GM19043 (cell line): ENCODE results near the gene NCOA3.

Source experiments
- ATAC-seq: cut with Tn5 transposase; IDR thresholded peaks from one replicate; pipeline ENCODE4 v1.9.1; 2021; ENCODE audit warnings: low read depth; ENCODE audit not compliant: unreplicated experiment

NCOA3 gene

DNA sequence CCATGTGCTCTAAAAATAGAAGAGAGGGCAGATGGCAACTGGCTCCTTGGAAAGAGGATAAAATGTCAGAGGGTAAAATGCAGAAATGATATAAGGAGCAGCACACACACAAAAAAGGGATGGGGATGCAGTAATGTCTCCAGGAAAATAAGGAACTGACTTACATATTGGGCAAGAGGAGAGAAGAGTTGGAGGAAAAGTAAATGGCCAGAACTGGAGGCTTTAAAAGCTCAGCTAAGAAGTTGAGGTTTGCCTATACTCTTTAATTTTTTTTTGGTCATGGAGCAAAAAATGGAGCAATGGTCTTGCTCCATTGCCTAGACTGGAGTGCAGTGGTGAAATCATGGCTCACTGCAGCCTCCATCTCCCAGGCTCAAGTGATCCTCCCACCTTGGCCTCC is 189.9 kb downstream of the NCOA3 start:
- no peak for ATAC-seq

DNA sequence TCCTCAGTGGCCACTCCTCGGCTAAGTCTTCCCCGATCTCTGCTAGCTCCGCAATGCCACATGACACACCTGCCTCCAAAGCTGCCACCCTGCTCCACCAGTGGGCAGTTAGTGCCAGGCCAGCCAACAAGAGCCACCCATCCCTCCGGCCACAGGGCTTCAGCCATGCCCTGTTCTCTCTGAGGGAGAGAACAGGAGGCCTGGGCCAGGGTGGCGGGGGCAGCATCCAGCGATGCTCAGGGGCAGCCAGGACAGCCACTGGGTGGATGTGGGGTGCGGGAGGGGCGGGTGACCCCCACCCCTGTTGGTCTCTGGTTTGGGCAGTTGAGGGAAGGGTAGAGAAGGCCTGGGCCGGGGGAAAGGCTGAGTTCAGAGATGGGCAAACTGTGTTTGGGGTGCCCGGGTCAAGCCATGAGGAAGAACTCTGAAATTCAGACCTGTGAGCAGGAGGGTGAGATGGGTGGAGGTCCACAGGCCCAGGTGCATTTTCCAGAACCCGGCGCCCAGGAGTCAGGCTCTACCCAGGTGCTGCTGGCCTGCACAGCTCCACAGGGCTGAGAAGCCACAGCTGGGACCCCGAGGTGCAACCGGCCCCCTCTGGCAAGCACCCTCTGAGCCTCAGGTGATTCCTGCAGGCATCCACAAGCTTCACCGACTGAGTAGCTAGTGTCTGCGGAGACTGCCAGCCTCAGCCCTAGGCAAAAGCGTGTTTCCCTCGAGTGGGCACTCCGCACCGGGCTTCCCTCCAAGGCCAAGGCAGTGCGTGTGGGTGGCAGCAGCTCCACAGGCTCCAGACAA is 192.5 kb downstream of the NCOA3 start:
- no peak for ATAC-seq

DNA sequence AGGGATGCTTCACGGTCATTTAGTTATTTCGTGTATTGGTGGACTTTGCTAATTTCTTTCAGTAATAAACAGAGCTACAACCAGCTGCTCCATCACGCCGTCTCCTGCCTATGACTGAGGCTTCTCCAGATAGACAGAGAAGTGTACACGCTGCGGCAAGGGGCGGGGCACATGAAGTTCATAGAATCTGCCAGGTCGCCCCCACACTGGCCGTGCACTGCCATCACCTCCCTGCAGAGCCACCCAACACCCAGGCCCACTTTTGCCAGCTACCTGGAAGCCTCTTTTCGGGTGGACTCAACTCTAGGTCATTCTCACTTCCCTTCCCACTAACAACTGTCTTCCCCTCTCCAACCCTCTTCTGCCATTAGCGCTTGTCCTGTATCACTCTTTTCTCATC is 195.2 kb downstream of the NCOA3 start:
- ATAC-seq, result no peak

DNA sequence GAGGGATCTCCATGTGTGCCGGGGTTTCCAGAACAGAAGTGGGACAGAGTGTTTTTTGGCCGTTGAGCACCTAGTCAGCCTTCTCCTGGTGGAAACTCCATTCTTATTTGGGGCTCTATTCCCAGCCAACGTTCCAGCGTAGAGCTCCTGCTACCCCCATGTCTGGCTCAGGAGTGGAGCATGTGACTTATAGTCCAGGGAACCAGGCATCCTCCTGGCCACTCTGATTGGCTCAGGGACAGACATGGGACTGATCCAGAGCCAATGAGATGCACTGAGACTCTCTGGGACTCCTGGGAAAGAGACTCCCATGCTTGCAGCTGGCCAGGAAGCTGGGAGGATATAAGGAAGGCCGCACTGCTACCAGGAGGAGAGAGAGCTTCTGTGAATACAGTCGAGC is 196.5 kb downstream of the NCOA3 start:
- no peak for ATAC-seq

DNA sequence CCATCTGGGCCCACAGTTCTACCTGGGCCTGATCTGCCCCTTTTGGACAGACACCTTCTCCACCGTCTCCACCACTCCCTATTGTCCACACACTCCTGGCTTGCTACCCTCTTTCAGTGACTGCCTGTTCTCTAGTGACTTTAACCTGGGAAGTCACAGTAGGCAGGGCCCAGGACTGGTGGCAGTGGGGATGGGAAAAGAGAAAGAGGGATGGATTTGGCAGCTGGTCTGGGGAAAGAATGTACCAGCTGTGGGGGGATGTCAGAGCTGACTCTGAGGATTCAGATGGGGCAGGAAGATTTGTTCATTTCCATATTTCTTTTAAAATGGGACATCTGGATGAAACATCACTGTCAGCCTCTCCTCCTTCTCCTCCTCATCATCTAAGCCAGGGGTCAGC is 198.1 kb downstream of the NCOA3 start:
- no peak for ATAC-seq

DNA sequence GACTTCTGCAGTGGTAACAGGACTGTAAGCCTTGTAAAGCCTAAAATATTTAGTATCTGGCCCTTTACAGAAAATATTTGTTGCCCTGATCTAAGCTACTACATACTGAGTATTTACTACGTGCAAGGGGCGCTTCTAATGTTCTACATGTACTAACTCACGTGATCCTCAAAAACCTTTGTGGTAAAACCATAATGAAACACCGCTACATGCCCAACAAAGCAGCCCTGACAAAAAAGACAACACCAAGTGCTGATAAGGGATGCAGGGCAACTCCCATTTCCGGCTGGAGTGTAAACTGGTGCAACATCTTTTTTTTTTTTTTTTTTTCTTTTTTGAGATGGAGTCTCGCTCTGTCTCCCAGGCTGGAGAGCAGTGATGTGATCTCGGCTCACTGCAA is 198.6 kb downstream of the NCOA3 start:
- no peak for ATAC-seq

DNA sequence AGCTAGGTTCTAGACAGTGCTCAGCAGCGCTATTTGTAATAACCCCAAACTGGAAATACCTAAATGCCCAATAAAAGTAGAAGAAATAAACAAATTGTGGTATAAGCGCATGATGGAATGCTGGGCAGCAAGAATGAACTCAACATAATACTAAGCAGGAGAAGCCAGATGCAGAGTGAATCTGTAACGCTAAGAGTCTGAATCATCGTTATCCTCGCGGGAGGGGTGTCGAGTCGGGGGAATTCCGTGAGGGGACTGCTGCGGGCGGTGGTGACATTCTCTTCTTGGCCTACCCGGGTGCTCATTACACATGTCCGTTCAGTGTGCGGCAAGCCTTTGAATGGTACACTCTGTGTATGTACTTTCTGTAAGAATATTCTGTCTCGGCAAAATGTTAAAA is 199.9 kb downstream of the NCOA3 start:
- no peak for ATAC-seq

DNA sequence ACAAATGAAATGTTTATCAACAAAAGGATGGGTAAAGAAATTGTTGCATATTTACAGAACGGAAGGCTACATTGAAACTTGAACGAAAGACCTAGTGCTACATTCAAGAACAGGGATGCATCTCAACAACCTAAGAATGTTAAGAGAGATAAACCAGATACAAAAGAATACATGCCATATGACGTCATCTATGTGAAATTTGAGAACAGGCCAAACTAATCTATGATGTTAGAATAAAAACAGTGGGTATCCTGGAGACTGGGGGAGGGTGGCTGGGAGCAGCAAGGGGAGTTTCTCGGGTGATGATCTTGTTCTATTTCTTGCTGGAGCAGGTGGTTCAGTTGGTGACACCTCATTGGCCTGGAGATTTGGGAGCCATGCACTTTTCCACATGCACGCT is 202.1 kb downstream of the NCOA3 start:
- ATAC-seq, result no peak

DNA sequence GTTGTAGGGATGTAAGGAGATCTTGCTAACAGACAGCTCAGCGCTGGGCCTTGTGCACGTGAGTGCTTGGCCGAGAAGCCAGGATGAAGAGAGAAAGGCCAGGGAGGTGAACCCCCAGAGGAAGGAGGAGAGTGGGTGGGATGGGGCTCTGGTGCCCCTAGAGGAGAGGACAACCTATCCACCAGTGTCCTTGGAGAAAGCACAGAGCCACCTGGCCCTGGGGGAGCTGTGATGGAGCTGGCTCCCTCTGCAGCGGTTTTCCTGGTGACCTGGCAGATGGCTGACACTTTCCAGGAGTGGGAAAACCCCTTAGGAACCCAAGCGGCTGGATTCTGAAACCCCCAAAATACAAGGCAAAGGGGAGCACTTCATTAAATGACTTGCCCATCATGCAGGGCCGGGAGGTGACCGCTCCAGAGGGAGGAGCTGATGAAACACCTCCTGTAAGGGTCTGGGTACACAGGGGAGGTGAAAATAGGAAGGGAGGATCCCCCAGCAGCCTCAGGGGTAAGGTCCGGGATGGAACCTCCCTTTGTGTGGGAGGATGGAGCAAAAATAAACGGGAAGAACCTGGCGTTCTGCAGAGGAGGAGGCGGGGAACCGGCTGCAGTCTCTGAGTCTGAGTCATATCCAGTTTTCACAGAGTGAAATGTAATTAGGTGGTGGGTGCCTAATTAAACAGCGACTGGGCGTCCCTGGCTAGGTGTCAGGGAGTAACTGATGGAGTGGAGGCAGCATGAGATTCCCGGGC is 203.2 kb downstream of the NCOA3 start:
- ATAC-seq, result no peak

DNA sequence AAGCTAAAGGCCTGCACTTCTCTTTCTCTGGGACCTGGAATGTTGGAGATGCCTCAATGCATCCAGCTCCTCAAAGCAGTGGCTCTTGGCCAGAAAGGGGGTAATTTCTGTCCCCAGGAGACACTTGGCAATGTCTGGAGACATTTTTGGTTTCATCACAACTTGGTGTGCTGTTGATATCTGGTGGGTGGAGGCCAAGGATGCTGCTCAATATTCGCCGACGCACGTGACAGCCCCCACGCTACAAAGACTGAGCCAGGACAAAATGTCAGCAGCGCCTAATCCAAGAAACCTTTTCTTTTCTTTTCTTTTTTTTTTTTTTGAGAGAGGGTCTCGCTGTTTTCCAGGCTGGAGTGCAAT is 203.8 kb downstream of the NCOA3 start:
- ATAC-seq, result no peak

DNA sequence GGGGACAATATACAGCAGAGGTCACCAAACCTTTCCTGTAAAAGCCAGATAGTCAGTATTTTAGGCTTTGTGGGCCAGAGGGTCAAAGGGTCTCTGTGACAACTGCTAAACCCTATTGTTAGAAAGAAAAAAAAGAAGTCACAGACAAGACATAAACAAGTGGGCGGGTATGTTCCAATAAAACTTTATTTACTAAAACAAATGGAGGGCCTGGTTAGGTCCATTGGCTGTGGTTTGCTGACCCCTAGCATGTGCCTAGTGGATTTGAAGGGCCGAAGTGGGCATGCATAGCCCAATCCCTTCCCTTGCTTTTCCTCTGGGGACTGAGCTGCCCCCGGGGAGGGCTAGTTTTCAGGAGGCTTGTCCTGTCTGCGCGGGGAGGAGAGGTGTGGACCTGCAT is 204.7 kb downstream of the NCOA3 start:
- no peak for ATAC-seq
